HL-60 (cell line): ENCODE measurements around the gene TEX38.

Source experiments
- DNase-seq, 2 experiments: peaks; one replicate each; pipeline ENCODE4 v3.0.0-alpha.2; 2010 to 2020; ENCODE audit warnings: low read depth in 1 of 2, low spot score in 1 of 2
- H3K27ac ChIP-seq: fragments of 250-450 bp; sonication (Bioruptor Pico); replicated peaks from 2 replicates; pipeline ENCODE4 v1.5.1; 2020; ENCODE audit warnings: mild to moderate bottlenecking, moderate library complexity
- H3K27me3 ChIP-seq: fragments of 250-450 bp; sonication (Bioruptor Pico); 2 replicates; pipeline ENCODE4 v1.5.1; 2021; ENCODE audit warnings: mild to moderate bottlenecking, moderate library complexity; ENCODE audit not compliant: insufficient read depth, poor library complexity, severe bottlenecking
- H3K4me3 ChIP-seq: replicated peaks from 2 replicates; pipeline ENCODE4 v1.5.1; 2011; ENCODE audit warnings: mild to moderate bottlenecking, control low read depth, low read length; ENCODE audit not compliant: insufficient read depth
- CTCF ChIP-seq: IDR thresholded peaks from one replicate; pipeline ENCODE4 v1.5.1; 2011; ENCODE audit warnings: low read length, control low read depth, inconsistent platforms; ENCODE audit not compliant: insufficient read depth
- GABPA ChIP-seq: IDR thresholded peaks from 2 replicates; pipeline ENCODE4 v1.6.1; 2012; ENCODE audit warnings: low read depth
- POLR2AphosphoS5 ChIP-seq: IDR thresholded peaks from 2 replicates; pipeline ENCODE4 v1.6.1; 2012; ENCODE audit warnings: low read depth
- REST ChIP-seq: IDR thresholded peaks from 2 replicates; pipeline ENCODE4 v1.6.1; 2012; ENCODE audit warnings: low read depth; ENCODE audit not compliant: insufficient replicate concordance
- SPI1 ChIP-seq: IDR thresholded peaks from 2 replicates; pipeline ENCODE4 v1.6.1; 2012; ENCODE audit warnings: low read depth, mild to moderate bottlenecking, borderline replicate concordance

Gene TEX38

GRCh38 chr1:46643368-46643775, 28.3 kb upstream of the TEX38 start:
- H3K27ac ChIP-seq, result no peak overlapping the region
- no peak for DNase-seq

GRCh38 chr1:46645815-46646214, 25.8 kb upstream of the TEX38 start:
- Histone ChIP-seq H3K4me3 (no peak overlapping the region), H3K27ac (no peak overlapping the region)
- no peak for DNase-seq

More at GRCh38 chr1:46643368-46643775, 28.3 kb upstream of the TEX38 start:
- no peak overlapping the region for H3K4me3 ChIP-seq
- no peaks in the 10 kb centered on the region for H3K27me3 ChIP-seq
- TF ChIP-seq GABPA (no peak), REST (no peak), POLR2AphosphoS5 (no peak), CTCF (no peak), SPI1 (no peak)

GRCh38 chr1:46646331-46646730, 25.3 kb upstream of the TEX38 start:
- Histone ChIP-seq H3K27me3 (no peaks in the 10 kb centered on the region), H3K4me3 (no peak overlapping the region), H3K27ac (no peak overlapping the region)
- no peak for DNase-seq
- TF ChIP-seq CTCF (no peak), POLR2AphosphoS5 (no peak), SPI1 (no peak), GABPA (no peak), REST (no peak)

More at GRCh38 chr1:46645815-46646214, 25.8 kb upstream of the TEX38 start:
- no peaks in the 10 kb centered on the region for H3K27me3 ChIP-seq
- TF ChIP-seq POLR2AphosphoS5, result no peak

GRCh38 chr1:46646844-46647243, 24.8 kb upstream of the TEX38 start:
- TF ChIP-seq SPI1 (no peak), REST (no peak), POLR2AphosphoS5 (no peak), GABPA (no peak), CTCF (no peak)
- no peak overlapping the region for H3K4me3 ChIP-seq
- H3K27me3 ChIP-seq, result no peaks in the 10 kb centered on the region
- no peak overlapping the region for H3K27ac ChIP-seq
- DNase-seq, result no peak
